GM19328 (cell line): ENCODE data around the gene RNF19B.

Experiments used
- ATAC-seq: cut with Tn5 transposase; IDR thresholded peaks from one replicate; pipeline ENCODE4 v1.9.1; 2021; ENCODE audit warnings: mild to moderate bottlenecking, moderate library complexity; ENCODE audit not compliant: unreplicated experiment

Gene RNF19B, protein sequence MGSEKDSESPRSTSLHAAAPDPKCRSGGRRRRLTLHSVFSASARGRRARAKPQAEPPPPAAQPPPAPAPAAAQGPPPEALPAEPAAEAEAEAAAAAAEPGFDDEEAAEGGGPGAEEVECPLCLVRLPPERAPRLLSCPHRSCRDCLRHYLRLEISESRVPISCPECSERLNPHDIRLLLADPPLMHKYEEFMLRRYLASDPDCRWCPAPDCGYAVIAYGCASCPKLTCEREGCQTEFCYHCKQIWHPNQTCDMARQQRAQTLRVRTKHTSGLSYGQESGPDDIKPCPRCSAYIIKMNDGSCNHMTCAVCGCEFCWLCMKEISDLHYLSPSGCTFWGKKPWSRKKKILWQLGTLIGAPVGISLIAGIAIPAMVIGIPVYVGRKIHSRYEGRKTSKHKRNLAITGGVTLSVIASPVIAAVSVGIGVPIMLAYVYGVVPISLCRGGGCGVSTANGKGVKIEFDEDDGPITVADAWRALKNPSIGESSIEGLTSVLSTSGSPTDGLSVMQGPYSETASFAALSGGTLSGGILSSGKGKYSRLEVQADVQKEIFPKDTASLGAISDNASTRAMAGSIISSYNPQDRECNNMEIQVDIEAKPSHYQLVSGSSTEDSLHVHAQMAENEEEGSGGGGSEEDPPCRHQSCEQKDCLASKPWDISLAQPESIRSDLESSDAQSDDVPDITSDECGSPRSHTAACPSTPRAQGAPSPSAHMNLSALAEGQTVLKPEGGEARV

DNA sequence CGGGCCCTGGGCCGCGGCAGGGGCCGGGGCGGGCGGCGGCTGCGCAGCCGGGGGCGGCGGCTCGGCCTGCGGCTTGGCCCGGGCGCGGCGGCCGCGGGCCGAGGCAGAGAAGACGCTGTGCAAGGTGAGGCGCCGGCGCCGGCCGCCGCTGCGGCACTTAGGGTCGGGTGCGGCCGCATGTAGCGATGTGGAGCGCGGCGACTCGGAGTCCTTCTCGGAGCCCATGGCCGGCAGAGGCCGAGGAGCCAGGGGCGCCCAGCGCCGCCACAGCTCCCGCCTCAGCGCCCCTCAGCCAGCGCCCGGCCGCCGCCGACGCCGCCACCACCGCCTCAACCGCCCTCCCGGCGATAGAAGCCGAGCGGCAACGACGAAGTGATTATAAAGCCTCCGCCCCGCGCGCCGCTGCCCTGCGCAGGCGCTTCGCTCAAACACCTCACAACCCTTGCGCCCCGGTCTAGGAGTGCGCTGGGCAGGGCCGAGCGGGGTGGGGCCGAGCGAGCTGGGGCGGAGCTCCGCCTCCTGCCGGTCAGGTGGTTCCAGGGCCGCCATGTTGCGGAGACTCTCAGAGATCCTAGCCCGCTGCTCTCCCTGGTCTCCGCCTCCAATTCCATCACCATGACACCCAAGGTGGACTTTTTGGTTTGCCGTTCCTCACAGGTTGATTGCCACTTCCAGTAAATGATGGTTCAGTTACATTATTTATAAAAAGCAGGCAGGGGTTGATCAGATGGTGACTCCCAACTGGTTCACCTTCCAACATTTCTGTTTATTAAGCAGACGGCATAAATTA is at the start of gene RNF19B:
Gene RNF19B, minus strand, starts transcription at position 349 of the 790 bp plus-strand sequence. Its CDS starts 124 bp downstream, at position 225.
- peak; percentile 83 for ATAC-seq

DNA sequence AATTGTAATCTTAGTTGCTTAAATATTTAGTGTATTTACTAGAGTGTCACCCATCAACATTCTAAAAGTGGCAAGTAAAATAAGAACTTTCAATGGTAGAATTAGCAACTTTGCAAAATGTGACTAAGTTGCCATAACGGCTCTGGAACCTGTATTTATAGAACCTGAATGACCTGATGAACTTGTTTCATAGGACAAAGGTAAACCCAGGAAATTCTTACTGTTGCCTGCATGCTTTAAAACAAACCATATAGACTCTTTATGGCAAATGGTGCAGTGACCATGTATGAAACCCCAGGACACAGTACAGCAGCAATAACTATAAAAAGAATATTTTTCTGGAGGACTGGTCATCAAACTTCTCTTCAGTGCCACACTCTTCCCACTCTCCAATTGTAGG is 49.2 kb upstream of the RNF19B start:
- no peak for ATAC-seq

DNA sequence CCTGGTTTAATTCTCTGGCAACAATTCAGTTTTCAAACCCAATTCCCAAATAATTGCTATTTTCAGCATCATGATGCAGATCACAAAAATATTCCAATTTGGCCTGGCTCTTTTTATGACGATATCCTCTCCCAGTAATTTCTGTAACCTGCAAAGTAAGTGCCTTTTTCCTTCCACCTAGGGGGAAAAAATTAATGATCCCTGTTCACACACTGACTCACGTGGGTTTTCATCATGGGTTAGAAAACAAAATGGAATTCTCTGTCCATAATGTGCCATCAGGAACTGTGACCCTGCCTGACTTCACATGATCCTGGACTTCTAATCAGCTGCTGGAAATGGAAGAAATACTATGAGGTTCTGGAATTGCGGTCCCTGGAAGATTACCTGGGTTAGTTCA is 47.6 kb upstream of the RNF19B start:
- no peak for ATAC-seq

DNA sequence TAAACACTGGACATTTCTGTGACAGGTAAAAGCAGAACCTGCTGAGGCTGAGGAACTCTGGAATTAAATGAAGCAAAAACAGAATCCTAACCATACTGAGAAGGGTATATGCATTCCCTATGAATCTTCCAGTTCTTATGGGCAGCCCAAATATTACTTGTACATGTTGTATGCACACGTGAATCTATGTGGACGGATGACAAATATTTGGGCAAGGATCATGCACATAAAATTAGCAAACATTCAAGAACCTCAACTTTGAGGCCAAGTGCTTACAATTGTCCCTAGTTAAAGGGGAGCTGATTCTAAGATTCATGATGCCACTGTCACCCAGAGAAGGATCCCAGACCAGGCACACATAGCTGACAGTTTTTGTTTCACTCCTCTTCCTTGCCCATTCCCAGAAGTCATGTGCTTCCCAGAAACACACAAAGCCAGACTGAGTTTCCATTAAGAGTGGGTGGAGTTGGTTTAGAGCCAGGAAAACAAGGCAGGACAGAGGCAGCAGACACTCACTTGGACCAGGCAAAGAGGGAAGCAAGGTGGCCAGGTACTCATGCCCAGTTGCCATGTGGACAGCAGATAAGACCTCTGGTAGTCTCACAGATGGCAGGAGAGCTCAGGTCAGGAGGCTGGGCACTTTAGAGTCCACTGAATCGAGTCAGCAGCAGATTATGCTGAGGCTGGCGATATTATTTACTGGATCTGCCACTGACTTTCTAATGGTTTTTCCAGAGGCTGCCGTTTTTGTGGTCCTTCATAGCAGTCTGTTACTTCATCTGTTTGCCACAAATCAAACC is 46.5 kb upstream of the RNF19B start:
- no peak for ATAC-seq

DNA sequence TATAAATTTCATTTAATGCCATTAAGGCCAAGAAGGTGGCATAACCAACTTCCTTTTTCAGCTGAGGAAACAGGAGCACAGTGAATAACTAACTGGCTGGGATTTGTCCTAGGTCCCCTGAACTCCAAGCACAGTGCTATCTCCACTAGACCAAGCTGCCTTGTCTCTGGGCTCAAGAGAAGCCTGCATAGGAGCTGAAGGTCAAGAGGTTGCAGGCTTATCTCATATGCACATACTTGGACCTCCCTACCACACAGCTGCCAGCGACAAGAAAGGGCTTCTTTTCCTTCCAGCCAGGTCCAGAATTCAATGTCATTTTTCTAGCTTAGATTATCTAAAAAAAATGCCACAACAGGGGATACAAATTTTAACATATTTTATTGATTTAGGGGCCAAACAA is 45.0 kb upstream of the RNF19B start:
- ATAC-seq: no peak

DNA sequence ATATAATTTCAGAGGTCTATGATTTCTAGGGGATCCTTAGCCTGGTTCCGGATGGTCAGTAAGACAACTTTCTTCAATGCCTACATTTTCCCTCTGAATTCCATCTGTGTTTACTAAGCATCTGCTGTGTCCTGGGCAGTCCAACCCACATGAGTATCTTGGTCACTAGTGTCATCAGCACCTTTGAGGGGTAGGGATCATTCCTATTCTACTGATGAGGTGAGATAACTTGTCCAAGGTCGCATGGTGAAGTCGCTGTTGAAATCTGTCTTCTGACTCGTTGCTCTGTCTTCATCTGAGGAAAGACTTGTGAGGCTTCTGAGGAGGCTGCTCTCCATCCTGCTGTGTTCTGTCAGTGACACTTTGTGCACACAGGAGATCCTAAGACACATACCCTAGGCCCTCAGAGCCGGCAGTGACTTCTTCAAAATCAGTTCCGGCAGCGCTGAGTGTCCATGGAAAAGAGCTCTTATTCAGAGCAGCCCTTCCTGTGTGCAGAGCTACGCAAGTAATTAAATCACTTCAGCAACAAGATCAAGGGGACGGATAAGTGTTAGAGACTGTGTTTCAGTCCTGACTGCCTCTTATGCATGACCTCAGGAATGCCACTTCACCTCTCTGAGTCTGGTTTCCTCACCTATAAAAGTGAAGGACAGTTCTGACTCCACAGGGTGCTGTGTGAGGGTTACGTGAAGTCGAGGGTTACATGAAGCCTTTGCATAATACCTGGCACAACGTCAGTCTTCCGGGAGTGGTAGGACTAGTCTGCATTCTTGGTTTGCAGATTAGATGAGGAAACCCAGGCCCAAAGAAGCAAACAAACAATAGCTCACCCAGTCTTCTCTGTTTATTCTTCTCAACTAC is 43.7 kb upstream of the RNF19B start:
- no peak for ATAC-seq

DNA sequence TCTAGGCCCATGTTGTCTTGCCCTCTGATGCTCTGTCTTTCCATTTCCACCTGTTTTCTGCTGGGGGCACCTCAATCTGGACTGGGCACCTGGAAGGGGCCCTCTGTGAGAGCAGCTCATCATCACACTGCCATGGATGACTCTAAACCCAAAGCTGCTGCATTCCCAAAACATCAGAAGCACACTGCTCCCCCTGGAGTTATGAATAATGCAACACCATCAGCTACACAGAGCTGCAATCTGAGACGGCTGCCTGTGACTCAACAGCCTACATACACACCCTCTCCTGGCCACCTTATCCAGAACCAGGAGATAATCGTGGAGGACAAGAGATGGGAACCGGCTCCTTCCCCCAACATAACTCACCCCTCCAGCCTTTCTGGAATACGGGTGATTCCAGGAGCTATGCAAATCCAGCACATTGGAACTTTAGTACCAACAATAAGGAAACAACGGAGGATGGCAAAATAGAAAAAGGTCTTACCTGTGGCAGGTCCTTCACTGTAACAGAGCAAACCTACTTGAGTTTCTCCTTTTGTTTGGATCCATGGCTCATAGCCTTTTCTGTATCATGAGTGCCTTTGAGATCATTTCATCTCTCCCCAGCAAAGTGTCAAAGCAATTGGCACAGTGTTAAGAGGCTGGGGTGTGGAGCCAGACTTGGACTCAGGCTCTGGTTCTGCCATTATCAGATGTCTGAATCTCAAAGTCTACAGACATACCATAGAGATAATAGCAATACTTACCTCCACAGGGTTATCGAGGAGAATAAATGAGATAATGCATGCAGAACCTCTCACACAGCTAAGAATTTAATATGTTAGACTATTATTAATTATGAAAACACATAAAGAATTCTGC is 42.8 kb upstream of the RNF19B start:
- ATAC-seq: no peak

DNA sequence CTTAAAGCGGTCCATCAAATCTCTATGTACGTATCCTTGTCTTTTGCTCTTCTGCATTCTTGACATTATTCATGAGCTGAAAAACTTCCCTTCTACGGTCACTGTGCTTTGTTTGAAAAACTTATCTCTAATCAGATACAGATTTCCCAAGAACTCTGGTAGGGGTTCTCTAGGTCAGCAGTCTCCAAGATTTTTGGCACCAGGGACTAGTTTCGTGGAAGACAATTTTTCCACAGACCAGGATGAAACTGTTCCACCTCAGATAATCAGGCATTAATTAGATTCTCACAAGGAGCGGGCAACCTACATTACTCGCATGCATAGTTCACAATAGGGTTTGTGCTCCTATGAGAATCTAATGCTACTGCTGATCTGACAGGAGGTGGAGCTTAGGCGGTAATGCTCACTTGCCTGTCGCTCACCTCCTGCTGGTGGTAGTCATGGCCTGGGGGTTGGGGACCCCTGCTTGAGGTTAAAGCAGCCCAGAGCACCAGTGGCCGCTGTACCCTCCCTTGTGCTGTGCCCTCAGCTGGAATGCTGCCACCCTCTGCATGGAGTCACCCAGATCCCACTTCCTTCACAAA is 41.3 kb upstream of the RNF19B start:
- no peak for ATAC-seq

DNA sequence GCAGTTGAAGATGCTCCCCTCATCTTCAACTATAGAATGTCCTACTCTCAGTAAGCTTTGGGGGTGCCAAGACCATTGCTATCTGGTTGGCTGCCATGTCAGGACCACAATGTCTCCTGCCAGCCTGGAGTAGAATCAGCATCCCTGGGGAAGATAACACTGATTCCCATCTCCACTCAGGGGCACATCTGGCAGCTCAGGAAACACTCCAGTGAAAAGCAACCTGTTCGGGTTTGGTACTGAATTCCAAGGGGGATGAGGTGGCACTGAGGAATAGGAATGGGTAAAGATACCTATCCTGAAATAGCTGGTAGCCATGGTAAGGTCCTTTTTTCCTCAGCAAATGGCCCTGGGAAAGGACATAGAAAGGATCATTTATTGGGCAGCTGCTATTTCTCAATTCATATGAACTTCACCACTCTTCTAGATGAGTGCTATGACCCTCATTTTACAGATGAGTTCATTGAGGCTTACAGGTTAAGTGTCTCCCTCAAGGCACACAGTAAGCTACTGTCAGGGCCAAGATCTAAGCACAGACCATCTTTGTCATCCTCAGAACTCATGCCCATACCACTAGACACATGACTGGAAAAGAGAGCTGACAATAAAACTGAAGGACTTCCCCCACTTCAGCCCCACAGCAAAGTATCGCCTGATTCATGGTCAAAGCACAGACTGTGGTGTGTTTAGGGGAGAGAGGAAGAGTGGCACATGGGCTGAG is 40.7 kb upstream of the RNF19B start:
- ATAC-seq: no peak

DNA sequence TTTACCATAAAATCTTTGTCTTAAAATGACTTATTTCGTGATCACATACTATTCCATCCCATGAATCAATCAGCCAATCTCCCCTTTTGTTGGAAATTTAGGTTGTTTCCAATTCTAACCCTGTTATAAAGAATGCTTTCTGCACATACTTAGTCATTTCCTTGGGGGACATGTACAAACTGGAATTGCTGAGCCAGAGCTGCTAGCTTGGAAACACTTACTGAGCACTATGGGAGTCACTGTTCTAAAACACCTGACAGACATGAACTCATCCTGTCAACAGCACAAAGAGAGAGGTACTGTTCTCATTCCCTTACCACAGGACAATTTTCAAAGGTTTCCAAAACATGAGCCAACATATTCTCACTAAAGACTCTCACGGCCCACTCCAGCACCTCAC is 40.0 kb upstream of the RNF19B start:
- ATAC-seq: no peak

DNA sequence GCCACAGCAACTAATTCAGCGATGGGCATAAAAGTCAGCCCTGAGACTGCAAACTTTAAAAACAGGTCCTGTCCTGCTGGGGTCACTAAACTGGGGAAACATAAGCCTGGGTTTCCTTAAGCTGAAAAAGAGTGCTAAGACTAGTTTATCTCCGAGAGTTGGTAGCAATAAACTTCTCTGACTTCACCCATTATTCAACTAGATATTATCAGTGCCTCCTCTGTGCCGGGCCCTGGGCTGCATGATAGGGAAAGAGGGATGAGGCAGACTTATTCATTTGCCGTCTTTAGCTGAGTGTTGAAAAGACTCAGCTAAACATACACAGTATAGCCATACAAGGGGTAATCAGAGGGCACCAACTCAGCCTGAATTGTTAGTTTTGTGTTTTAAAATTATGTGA is 39.0 kb upstream of the RNF19B start:
- no peak for ATAC-seq

DNA sequence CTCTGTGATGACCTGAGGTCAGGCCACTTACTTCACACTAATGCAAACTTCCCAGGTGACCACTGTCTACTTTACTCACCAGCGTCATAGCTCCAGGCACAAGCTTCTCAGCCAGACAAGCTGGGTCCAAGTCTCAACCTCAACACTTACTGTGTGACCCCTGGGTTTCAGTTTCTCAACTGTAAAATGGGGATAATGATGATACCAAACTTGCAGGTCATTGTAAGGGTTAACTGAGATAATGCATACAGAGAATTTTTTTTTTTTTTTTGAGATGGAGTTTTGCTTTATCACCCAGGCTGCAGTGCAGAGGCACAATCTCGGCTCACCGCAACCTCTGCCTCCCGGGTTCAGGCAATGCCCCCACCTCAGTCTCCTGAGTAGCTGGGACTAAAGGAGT is 37.4 kb upstream of the RNF19B start:
- no peak for ATAC-seq

DNA sequence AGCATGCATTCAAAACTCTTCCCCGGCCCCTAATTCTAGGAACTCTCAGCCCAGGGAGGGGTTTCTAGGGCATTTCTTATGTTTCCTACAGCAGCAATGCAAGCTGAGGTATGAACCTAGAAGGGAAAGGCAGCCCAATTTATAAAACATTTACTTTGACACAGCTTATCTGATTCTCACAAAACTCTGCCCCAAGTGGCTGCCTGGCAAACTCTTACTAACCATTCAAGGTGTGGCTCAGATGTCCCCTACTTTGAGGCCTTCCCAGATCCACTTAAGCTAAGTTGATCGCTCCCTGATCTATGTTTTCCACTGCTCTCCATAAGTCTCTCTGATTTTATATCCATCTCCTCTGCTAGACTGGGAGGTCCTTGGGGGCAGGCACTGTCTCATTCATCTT is 36.7 kb upstream of the RNF19B start:
- ATAC-seq: no peak

DNA sequence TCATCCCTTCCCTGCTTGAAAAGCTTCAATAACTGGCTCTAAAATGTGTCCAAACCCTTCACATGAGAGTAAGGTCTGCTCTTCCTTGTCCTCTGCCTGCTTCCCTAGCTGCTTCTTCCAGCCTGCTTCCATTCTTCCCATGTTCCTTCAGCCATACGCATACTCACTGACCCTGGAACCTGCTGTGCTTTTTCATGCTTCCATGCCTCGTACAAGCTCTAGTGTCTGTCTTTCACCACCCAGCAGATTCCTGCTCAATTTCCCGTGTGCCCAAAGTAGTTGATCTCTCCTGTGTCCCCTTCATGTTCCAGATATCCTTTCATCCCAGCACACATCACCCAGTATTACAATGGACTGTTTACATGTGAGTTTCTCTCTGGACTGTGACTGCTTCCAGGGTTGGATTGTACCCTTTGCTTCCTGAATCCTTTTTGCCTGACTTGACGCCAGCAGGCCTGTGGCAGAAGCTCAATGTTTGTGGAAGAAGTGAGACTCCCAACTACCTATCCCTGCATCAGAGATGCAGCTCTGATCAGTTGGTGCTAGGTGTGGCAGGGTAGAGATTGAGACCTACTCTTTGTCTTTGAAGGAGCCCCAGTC is 35.9 kb upstream of the RNF19B start:
- ATAC-seq: no peak

DNA sequence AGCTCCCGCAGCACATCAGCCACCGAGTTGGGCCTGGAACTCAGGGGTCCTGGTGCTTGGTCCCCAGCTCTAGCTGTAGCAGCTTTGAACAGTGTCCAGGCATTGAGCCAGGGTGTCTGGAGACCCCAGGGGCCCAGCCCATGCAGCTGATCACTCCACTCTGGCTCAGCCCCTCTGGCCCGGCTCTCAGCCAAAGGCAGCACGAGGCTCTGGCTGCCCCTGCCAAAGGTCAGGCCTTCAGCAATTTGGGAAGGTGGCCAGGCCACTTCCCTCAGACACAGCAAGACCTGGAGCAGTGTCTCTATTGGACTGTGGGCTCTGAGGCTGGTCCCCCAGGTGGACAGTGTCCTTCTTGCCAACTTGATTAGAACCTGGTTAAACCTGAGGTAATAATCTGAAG is 34.4 kb upstream of the RNF19B start:
- ATAC-seq: no peak

DNA sequence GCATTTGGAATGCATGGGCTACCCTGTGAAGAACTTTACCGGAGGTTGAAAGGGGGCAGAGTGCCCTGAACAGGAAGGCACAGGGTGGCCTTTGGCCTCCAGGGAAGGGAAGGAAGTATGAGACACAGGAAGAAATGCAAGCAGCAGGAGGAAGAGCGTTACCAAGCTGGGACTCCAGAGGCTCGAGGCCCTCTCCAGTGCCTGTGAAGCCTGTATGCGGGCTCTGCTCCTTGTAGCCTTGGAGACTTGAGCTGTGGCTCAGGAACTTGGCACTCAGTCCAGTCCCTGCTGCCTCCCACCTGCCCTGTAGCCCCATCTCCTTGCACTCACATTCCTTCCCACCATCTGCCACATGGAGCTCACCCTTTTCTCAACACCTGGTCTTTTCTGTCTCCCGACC is 33.5 kb upstream of the RNF19B start:
- ATAC-seq: no peak

DNA sequence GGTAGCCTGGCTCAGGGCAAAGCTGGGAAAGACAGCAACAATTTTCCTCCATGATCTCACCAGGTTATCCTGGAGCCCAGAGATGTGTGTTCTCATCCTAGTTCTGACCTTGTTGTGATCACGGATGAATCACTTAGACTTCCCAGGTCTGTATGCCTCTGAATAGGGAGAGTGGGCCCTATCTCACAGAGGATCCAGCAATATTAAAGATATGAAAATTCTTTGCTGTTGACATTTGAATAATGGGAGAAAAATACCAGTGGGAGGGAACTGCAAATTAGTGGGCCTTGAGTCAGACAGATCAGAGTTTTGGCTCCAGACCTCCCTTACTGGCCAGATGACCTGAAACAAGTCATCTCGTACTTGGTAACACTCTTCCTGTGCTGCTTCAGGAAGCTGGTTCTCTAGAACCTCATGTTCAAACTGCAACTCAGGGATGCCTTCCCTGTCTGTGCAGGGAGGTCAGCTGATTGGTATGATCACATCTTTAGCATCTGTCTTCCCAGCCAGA is 32.8 kb upstream of the RNF19B start:
- ATAC-seq: no peak
